Measurements from ENCODE around the gene KAZALD1. TPM values are rescaled to one million over a fixed set of nuclear protein-coding genes. Genes with fewer than 3 reads are reported as not detected.

KAZALD1 gene, protein sequence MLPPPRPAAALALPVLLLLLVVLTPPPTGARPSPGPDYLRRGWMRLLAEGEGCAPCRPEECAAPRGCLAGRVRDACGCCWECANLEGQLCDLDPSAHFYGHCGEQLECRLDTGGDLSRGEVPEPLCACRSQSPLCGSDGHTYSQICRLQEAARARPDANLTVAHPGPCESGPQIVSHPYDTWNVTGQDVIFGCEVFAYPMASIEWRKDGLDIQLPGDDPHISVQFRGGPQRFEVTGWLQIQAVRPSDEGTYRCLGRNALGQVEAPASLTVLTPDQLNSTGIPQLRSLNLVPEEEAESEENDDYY
- total RNA-seq: 0.12 TPM in 1 of 2 replicates, not detected in the other

- no peak for DNase-seq (ENCODE audit: extremely low read depth, low read depth, low spot score)
Observed at GRCh38 chr10:101061624-101062231, at the start of gene KAZALD1. Gene KAZALD1, plus strand, starts transcription at chr10:101061989. Its CDS starts 604 bp downstream, at chr10:101062593.

GRCh38 chr10:101012525-101013364 lies 49.0 kb upstream of the KAZALD1 start:
- peak; percentile 84 for DNase-seq (ENCODE audit: extremely low read depth, low read depth, low spot score)

DNA sequence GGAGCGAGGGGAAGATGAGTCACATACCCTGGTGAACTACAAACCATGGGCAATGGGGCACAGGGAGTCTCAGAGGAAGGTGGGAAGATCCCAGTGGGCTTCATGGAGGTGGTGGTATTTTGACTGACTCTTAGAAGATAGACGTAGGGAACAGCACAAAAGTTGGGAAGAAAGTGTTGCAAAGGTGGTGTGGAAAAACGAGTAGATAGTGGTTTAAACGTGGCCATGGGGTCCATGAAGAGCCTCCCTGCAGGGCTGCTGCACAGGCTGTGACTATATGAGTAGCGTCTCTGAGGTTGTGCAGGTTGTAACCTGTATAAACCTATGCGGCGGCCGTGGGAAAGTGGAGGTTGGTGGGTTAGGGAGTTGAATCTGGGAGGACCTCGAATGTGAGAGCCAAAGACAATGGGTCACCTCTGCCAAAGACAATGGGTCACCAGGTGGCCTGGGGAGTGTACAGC lies 48.4 kb upstream of the KAZALD1 start:
- DNase-seq (ENCODE audit: extremely low read depth, low read depth, low spot score): no peak

- no peak for DNase-seq (ENCODE audit: extremely low read depth, low read depth, low spot score)
Observed at GRCh38 chr10:101014230-101014884, 47.4 kb upstream of the KAZALD1 start.

GRCh38 chr10:101014966-101015581 lies 46.7 kb upstream of the KAZALD1 start:
- DNase-seq (ENCODE audit: extremely low read depth, low read depth, low spot score): no peak

- DNase-seq (ENCODE audit: extremely low read depth, low read depth, low spot score): no peak
Observed at GRCh38 chr10:101015582-101015973, 46.2 kb upstream of the KAZALD1 start.

- no peak for DNase-seq (ENCODE audit: extremely low read depth, low read depth, low spot score)
Observed at GRCh38 chr10:101016814-101017213, 45.0 kb upstream of the KAZALD1 start.

- DNase-seq (ENCODE audit: extremely low read depth, low read depth, low spot score): no peak
Observed at GRCh38 chr10:101018118-101018599, 43.6 kb upstream of the KAZALD1 start.

DNA sequence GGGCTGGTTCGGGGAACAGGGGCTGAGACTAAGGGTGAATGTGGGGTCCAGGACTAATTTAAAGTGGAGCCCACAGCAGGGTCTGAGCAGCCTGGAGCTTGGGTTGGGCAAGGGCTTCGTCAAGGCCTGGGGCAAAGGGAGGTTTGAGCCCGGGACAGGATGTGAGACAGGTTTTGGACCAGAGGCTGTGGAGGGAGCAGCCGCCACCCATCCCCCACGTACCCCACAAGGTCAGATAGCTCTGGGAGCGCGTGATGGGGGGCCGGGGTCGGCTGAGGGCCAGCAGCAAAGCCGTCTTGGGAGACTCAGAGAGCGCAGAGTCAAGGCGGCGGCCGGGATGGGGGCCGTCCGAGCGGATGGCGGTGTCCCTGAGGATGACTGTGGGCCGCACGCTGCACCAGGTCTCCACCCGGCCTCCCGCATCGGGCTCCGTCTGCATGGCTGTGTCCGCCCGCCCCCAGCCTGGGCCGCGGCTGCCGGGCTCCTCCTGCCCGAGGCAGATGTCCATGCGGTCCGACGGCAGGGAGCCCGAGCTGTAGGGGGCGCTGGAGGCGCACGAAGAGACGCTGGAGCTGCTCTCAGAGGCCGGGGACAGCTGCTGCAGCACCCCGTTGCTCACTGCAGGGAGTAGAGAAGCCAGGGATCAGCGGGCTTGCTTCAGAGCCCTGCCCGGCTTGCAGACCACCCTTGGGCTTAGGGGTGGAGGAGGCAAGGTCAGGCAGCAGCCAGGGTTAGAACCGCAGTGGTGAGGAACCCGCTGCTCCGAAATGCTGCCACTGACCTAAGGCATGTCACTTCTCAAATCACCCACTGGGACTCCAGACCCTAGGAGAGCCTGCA lies 43.0 kb upstream of the KAZALD1 start:
- DNase-seq (ENCODE audit: extremely low read depth, low read depth, low spot score): no peak

DNA sequence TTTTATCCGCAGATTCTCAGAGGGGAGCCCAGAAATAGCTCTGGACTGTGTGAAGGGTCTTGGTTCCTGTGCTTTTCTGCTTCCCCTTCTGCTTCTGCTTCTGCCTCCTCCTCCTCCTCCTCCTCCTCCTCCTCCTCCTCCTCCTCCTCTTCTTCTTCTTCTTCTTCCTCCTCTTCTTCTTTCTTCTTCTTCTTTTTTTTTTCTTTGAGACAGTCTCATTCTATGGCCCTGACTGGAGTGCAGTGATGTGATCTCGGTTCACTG lies 42.4 kb upstream of the KAZALD1 start:
- DNase-seq (ENCODE audit: extremely low read depth, low read depth, low spot score): no peak

DNA sequence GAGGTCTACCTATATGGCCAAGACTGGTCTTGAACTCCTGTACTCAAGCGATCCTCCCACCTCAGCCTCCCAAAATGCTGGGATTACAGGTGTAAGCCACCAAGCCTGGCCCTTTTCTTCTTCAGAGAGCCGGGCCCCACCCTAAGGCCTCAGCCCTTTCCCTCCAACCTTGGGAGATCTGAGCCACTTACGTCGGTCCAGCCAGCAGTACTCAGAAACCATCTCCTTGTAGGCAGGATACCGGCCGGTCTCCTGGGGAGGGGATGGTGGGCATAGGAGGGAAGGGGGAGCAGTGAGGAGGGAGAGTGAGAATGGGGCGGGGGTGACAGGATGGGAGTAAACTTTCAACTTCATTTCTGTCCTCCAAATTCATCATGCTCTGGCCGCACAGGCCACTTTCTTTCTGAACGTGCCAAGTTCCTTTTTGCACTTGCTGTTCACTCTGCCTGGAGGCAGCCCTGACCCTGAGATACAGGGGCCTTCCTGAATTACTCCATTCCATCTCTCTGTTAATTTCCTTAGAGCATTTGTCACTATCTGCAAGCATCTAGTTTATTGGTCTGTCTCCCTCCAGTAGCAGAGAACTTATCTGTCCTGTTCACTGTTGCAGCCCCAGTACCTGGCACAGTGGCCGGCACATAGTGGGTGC lies 41.2 kb upstream of the KAZALD1 start:
- no peak for DNase-seq (ENCODE audit: extremely low read depth, low read depth, low spot score)

DNA sequence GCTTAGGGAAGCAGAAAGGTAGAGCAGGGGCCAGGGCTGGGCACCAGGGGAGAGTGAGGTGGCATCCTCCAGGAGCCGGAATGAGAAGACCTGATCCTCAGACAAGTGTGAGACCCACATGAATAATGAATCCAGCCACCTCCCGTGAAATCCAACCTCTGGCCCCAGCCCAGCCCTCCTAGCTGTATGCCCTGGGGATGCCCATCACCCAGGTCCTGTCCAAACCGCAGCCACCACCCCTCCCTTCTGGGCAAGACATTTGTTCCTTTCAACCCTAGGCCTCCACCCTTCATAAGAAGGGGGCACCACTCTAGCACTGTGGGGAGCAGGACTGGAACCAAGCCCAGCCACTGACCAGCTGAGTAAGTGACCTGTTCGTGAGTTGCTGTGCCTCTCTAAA lies 40.5 kb upstream of the KAZALD1 start:
- no peak for DNase-seq (ENCODE audit: extremely low read depth, low read depth, low spot score)

DNA sequence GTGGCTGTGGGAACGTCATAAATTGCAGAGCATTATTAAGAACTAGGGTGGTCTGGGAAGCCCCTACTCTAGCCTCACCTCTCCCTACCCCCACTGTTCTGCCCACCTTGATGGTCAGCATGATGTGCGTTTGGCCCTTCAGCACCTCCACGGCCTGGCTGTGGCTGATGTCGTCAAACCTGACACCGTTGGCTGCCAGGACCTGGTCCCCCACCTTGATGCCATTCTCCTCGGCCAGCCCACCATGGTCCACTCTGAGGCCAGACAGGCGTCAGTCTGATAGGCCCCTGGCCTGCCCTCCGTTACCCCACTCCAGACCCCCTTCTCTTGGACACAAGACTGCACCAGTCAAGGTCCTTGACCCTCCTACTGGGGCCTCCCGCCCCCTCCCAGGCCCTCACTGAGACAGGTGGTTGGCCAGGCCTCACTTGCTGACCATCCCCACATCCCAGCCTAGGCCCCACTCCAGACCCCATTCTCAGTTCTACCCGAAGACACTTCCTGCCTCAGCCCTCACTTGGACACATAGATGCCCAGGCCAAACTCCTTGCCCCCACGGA lies 40.0 kb upstream of the KAZALD1 start:
- no peak for DNase-seq (ENCODE audit: extremely low read depth, low read depth, low spot score)

DNA sequence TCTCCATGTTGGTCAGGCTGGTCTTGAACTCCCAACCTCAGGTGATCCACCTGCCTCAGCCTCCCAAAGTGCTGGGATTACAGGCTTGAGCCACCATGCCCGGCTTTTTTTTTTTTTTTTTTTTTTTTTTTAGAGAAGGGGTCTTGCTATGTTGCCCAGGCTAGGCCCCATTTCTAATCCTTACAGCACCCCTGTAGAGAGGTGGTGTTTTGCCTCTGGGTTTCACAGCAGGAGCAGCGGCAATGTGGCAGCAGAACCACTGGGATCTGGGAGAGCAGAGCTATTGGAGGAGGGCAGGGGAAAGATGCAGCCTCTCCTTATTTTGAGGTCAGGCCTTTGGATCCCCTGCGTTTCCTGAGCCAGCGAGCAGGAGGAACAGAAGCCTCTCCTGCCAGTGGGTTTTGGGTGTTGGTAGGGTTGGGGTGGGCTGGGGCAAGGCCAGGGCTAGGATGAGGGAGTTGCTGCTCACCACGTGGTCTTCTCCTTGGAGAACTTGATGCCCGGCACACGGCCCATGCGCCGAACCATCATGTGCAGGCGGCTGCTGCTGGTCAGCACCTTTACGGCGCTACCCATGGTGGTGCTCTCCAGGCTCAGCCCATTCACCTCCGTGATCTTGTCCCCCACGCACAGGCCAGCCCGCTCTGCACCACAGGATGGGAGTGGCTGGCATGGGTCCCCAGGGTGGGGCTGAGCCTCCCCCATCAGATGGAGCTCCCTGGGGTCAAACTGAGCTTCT lies 38.7 kb upstream of the KAZALD1 start:
- DNase-seq (ENCODE audit: extremely low read depth, low read depth, low spot score): no peak

GRCh38 chr10:101027106-101027720 lies 34.6 kb upstream of the KAZALD1 start:
- no peak for DNase-seq (ENCODE audit: extremely low read depth, low read depth, low spot score)

DNA sequence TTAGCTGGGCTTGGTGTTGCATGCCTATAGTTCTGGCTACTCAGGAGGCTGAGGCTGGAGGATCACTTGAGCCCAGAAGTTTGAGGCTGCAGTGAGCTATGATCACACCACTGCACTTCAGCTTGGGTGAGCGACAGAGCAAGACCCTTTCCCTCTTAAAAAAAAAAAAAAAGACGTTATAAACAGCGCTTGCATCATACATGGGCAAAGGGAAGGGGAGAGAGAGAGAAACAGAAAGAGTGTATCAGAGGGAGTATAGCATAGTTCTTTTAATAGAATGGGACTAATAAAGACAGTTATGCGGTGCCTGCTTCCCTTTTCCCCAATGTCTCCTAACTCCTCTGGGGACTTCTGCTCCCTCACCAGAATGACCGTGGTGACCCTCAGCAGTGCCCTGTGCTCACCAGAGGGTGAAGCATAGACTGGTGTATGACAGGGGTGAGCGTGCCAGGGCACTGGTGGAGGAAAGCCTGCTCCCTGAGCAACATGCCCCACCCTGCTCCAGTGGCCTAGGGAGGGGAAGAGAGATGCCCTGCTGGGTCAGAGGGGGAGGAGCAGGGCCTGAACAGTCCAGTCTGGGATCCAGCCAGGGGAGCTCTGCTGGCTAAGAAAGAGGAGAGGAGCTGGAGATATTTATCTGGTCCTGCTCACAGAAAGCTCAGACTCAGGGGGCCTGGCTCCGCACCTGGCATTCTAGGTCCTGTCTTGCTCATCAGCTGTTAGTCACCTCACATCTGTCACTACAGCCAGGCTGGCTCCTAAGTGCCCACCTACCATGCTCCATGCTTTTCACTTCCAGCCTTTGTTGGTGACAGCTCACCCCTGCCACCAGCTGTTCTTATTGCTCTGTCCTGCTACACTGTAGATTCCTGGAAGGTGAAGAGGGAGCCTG lies 33.1 kb upstream of the KAZALD1 start:
- no peak for DNase-seq (ENCODE audit: extremely low read depth, low read depth, low spot score)

Measured in glomerular endothelial cell (primary cell).